ENCODE data around the gene PPP1R14C. TPM values are rescaled to one million over a fixed set of nuclear protein-coding genes. Genes with fewer than 3 reads are reported as not detected.
A peak's percentile ranks its signal among the peaks of the same experiment; 100 is the strongest.

The PPP1R14C gene
- total RNA-seq, 1 donor from 2014 or later = not detected

GRCh38 chr6:150291968-150292710 is 149.3 kb downstream of the PPP1R14C start:
- DNase-seq (ENCODE audit: low read depth) = no peak

GRCh38 chr6:150293019-150293418 is 150.2 kb downstream of the PPP1R14C start:
- no peak for DNase-seq (ENCODE audit: low read depth)

DNA sequence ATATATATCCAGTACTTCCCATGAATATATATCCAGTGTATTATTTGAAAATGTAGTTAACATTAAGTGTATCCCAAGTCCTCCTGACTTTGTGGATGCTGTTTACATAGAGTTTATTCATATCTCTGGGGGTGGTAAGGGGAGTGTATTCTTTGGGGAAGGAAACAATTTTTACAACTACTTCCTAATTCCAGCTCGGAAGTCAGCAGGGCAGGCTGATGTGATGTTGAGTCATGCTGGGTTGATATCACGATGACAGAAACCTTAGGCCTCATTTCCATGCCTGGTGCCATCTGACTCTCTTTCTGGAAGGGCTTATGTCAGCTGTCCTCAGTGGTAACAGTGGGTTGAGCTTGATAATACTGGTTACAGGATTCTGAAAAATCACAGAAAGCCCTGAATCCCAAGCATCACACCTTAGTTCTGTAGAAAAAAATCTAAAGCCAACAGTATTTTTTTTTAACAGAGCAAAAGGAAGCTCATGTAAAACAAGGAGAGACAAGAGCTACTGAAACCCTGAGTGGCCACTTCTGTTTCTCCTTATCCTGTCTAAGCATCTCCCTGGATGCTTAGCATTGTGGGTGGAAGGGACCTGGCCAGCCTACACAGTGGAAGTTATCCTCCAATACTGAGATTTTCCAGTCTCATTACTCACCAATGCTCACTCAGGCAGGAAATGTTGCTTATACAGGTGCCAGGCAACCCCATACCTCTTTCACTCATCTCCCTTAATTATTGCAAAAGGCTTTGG is 150.8 kb downstream of the PPP1R14C start:
- peak; percentile 41 for DNase-seq (ENCODE audit: low read depth)

DNA sequence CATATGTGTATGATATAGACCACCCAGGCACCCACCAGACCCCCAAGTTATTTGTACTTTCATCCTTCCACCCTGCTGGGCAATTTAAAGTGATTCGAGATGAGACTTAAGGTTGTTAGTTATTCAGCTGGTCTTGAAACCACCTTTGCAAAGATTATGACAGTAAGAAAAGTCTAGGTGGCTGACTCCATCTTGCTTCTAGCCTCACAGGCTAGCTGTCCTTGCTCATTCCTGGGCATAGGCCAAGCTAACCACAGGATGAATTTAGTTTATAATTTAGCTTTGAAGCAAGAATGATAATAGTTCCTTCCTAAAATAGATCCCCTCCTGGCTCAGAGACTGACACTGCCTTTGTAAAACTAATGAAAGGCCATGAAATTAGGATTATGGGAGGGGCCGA is 154.0 kb downstream of the PPP1R14C start:
- DNase-seq (ENCODE audit: low read depth) = no peak

- peak; percentile 23 for DNase-seq (ENCODE audit: low read depth)
Observed at GRCh38 chr6:150297327-150298029, 154.6 kb downstream of the PPP1R14C start.

- no peak for DNase-seq (ENCODE audit: low read depth)
Observed at GRCh38 chr6:150298030-150298380, 155.2 kb downstream of the PPP1R14C start.

GRCh38 chr6:150298676-150299075 is 155.8 kb downstream of the PPP1R14C start:
- DNase-seq (ENCODE audit: low read depth) = no peak

Other genes starting within 250 kb of the PPP1R14C start
- 4.1 and 6.8 TPM in 2 replicates for gene RAET1E, start 244.9 kb upstream of the PPP1R14C start, total RNA-seq
- gene RAET1G, start 219.9 kb upstream of the PPP1R14C start, total RNA-seq = not detected in 2 replicates
- 5.8 and 6.6 TPM in 2 replicates for gene ULBP2, start 201.0 kb upstream of the PPP1R14C start, total RNA-seq
- 0.16 and 0.26 TPM in 2 replicates for gene ULBP1, start 179.1 kb upstream of the PPP1R14C start, total RNA-seq
- not detected in 2 replicates for gene RAET1L, start 117.5 kb upstream of the PPP1R14C start, total RNA-seq
- 6.7 and 8.5 TPM in 2 replicates for gene ULBP3, start 73.9 kb upstream of the PPP1R14C start, total RNA-seq
- not detected in 2 replicates for gene IYD, start 226.0 kb downstream of the PPP1R14C start, total RNA-seq

Data from myocyte (in vitro differentiated cells).